Body of pancreas (tissue), 4 donors: Measurements from ENCODE around the gene PARG.
"Not testable (repeated sequence)": the region's sequence is repeated elsewhere in the genome, so short reads cannot be mapped to it uniquely, and the experiment has no call there.

ENCODE experiments used
- CTCF ChIP-seq, 7 experiments: fragments of 450-650 bp in 4 of 7; fragments of 200-600 bp in 3 of 7; sonication (generic) in 3 of 7; IDR thresholded peaks; one replicate each; pipeline ENCODE4 v1.5.1; 2016 to 2019; ENCODE audit warnings: antibody characterized with exemption in 7 of 7
- POLR2A ChIP-seq, 3 donors: fragments of 450-650 bp; IDR thresholded peaks; one replicate each; pipeline ENCODE4 v1.6.1; 2016; ENCODE audit warnings: antibody characterized with exemption in 3 of 3, mild to moderate bottlenecking in 2 of 3

GRCh38 chr10:49988376-49988775 lies 46.5 kb upstream of the PARG start, which contains the start of gene AGAP6:
- not testable (repeated sequence) for TF ChIP-seq POLR2A, CTCF (IDR thresholded peaks at IDR 0.05)
